GM18870 (cell line): Measurements from ENCODE around the gene PLSCR3.
"Not testable (repeated sequence)": the region's sequence is repeated elsewhere in the genome, so short reads cannot be mapped to it uniquely, and the experiment has no call there.

Experiments
- ATAC-seq: cut with Tn5 transposase; IDR thresholded peaks from one replicate; pipeline ENCODE4 v1.9.1; 2021; ENCODE audit warnings: moderate library complexity; ENCODE audit not compliant: unreplicated experiment

Gene PLSCR3

GRCh38 chr17:7382901-7383300 lies 11.4 kb downstream of the PLSCR3 start:
- no peak for ATAC-seq

- no peak for ATAC-seq
Measured at GRCh38 chr17:7380855-7381683, 13.3 kb downstream of the PLSCR3 start, which contains the start of gene TNK1. TSS of gene TNK1 (plus strand) at chr17:7381089. CDS start at chr17:7382927, 1,838 bp downstream.

- ATAC-seq = no peak
Measured at GRCh38 chr17:7380321-7380720, 14.0 kb downstream of the PLSCR3 start.

- ATAC-seq = no peak
Measured at GRCh38 chr17:7379134-7379533, 15.2 kb downstream of the PLSCR3 start.

GRCh38 chr17:7374353-7374752 lies 20.0 kb downstream of the PLSCR3 start:
- ATAC-seq = no peak

- no peak for ATAC-seq
Measured at GRCh38 chr17:7370853-7371252, 23.5 kb downstream of the PLSCR3 start.

GRCh38 chr17:7369825-7370224 lies 24.5 kb downstream of the PLSCR3 start:
- no peak for ATAC-seq

GRCh38 chr17:7368599-7368994 lies 25.7 kb downstream of the PLSCR3 start:
- not testable (repeated sequence) for ATAC-seq

- ATAC-seq = no peak
Measured at GRCh38 chr17:7367918-7368598, 26.3 kb downstream of the PLSCR3 start.

- no peak for ATAC-seq
Measured at GRCh38 chr17:7367083-7367482, 27.2 kb downstream of the PLSCR3 start.

GRCh38 chr17:7365963-7366362 lies 28.4 kb downstream of the PLSCR3 start:
- not testable (repeated sequence) for ATAC-seq

- ATAC-seq = no peak
Measured at GRCh38 chr17:7363311-7363710, 31.0 kb downstream of the PLSCR3 start.

GRCh38 chr17:7361906-7362305 lies 32.4 kb downstream of the PLSCR3 start:
- ATAC-seq = no peak

GRCh38 chr17:7357381-7357780 lies 36.9 kb downstream of the PLSCR3 start:
- ATAC-seq = no peak

- ATAC-seq = no peak
Measured at GRCh38 chr17:7356756-7357155, 37.6 kb downstream of the PLSCR3 start.

- no peak for ATAC-seq
Measured at GRCh38 chr17:7356072-7356549, 38.2 kb downstream of the PLSCR3 start.

- no peak for ATAC-seq
Measured at GRCh38 chr17:7355573-7355972, 38.8 kb downstream of the PLSCR3 start.

- ATAC-seq = no peak
Measured at GRCh38 chr17:7355053-7355452, 39.3 kb downstream of the PLSCR3 start, which contains the start of gene TMEM95. TSS of gene TMEM95 (plus strand) at chr17:7355156. CDS start at chr17:7355205, 49 bp downstream.

- ATAC-seq = no peak
Measured at GRCh38 chr17:7354262-7354843, 40.0 kb downstream of the PLSCR3 start.

- no peak for ATAC-seq
Measured at GRCh38 chr17:7352910-7353635, 41.3 kb downstream of the PLSCR3 start.

GRCh38 chr17:7352503-7352889 lies 41.8 kb downstream of the PLSCR3 start:
- ATAC-seq = no peak
